Sigmoid colon (tissue), 7 donors: ENCODE data around the gene IER5. TPM values are rescaled to one million over a fixed set of nuclear protein-coding genes. Genes with fewer than 3 reads are reported as not detected.
A peak's percentile ranks its signal among the peaks of the same experiment; 100 is the strongest.

Source experiments
- DNase-seq: peaks from one replicate; pipeline ENCODE4 v3.0.0-alpha.2; 2019
- H3K27ac ChIP-seq, 4 donors: fragments of 200-600 bp; sonication (generic); one replicate each; pipeline ENCODE4 v1.5.1; 2016 to 2019; ENCODE audit warnings: mild to moderate bottlenecking in 1 of 4
- H3K27me3 ChIP-seq, 3 donors: fragments of 200-600 bp; sonication (generic); one replicate each; pipeline ENCODE4 v1.5.1; 2019; ENCODE audit warnings: mild to moderate bottlenecking in 1 of 3
- H3K36me3 ChIP-seq, 4 donors: fragments of 200-600 bp; sonication (generic); one replicate each; pipeline ENCODE4 v1.5.1; 2016 to 2019
- H3K4me1 ChIP-seq, 4 donors: fragments of 200-600 bp; sonication (generic); one replicate each; pipeline ENCODE4 v1.5.1; 2017 to 2019
- H3K4me3 ChIP-seq, 4 donors: fragments of 200-600 bp; sonication (generic); one replicate each; pipeline ENCODE4 v1.5.1; 2017 to 2019; ENCODE audit warnings: mild to moderate bottlenecking in 2 of 4, moderate library complexity in 1 of 4
- H3K9me3 ChIP-seq, 4 donors: fragments of 200-600 bp in 3 of 4; sonication (generic) in 3 of 4; one replicate each; pipeline versions ENCODE4 v1.5.1 to v1.6.1; 2013 to 2019
- CTCF ChIP-seq, 4 experiments: fragments of 450-650 bp in 3 of 4; fragments of 200-600 bp in 1 of 4; IDR thresholded peaks; one replicate each; pipeline ENCODE4 v1.5.1; 2016 to 2019; ENCODE audit warnings: antibody characterized with exemption in 4 of 4, mild to moderate bottlenecking in 3 of 4, moderate library complexity in 2 of 4
- EP300 ChIP-seq, 4 donors: sonication (generic); formaldehyde crosslinking; IDR thresholded peaks; one replicate each; pipeline ENCODE4 v1.6.1; 2017; ENCODE audit warnings: antibody characterized with exemption in 4 of 4
- POLR2A ChIP-seq, 2 donors: fragments of 450-650 bp; IDR thresholded peaks; one replicate each; pipeline ENCODE4 v1.6.1; 2016; ENCODE audit warnings: antibody characterized with exemption in 2 of 2, mild to moderate bottlenecking in 2 of 2, moderate library complexity in 2 of 2
- POLR2AphosphoS5 ChIP-seq, 4 donors: sonication (generic); formaldehyde crosslinking; IDR thresholded peaks; one replicate each; pipeline ENCODE4 v1.6.1; 2017; ENCODE audit warnings: antibody characterized with exemption in 4 of 4
- WGBS, 2 donors: extraction: QIAGEN DNeasy Blood & Tissue Kit; methylation state at CpG; one replicate each; pipeline ENCODE4 v1.1.7; 2013; 5-methylcytosine and 5-hydroxymethylcytosine counted together
- intact Hi-C: fragments of 100-400 bp; cut with DNase I; formaldehyde crosslinking; loops from one replicate; pipeline ENCODE4 v1.15.1; 2023
- polyA plus RNA-seq, 3 donors: library from polyadenylated mRNA; stranded (reverse); fragments of 200-250 nt; gene quantifications; one replicate each; pipeline ENCODE4 v1.2.3, GENCODE V29; 2013
- total RNA-seq, 4 donors: library from RNA; depleted of rRNA; stranded (reverse); fragments of >200 nt; gene quantifications; one replicate each; pipeline ENCODE4 v1.1.0, GENCODE V29; 2016
- donor health status: healthy with polysubstance abuse.
- donor health status: Bipolar disorder and iron deficiency.
- donor health status: healthy.

Gene IER5
- total and polyA plus RNA-seq, 7 donors, result 7.7 to 11.7 (median 9.6) TPM

GRCh38 chr1:181079920-181080319, 8.6 kb upstream of the IER5 start:
- WGBS, 2 donors, result 47 to 82% methylated on average over 4 of the region's 4 CpGs
- intact Hi-C loops, result no loop called here
- H3K4me1 ChIP-seq, result peaks cover 0 to 32% (median 12%) of the 10 kb centered on the region in 4 donors

GRCh38 chr1:181080556-181080955, 7.9 kb upstream of the IER5 start:
- H3K27ac ChIP-seq, result no peak overlapping the region
- H3K9me3 ChIP-seq, result no peaks in the 10 kb centered on the region
- WGBS, 2 donors, result 83 to 92% methylated on average over 4 of the region's 4 CpGs
- TF ChIP-seq POLR2A (IDR thresholded peaks at IDR 0.05) (no peak), CTCF (IDR thresholded peaks at IDR 0.05) (no peak), POLR2AphosphoS5 (IDR thresholded peaks at IDR 0.05) (no peak), EP300 (IDR thresholded peaks at IDR 0.05) (no peak)
- no peak for DNase-seq
- H3K4me1 ChIP-seq, result peaks cover 0 to 27% (median 12%) of the 10 kb centered on the region in 4 donors
- no peaks in the 10 kb centered on the region for H3K27me3 ChIP-seq
- intact Hi-C loops, result no loop called here
- H3K4me3 ChIP-seq, result no peak overlapping the region
- no peaks in the 10 kb centered on the region for H3K36me3 ChIP-seq

More at GRCh38 chr1:181079920-181080319, 8.6 kb upstream of the IER5 start:
- TF ChIP-seq POLR2AphosphoS5 (IDR thresholded peaks at IDR 0.05), result no peak
- no peak for TF ChIP-seq EP300 (IDR thresholded peaks at IDR 0.05)
- TF ChIP-seq CTCF (IDR thresholded peaks at IDR 0.05), result no peak
- TF ChIP-seq POLR2A (IDR thresholded peaks at IDR 0.05), result no peak
- no peaks in the 10 kb centered on the region for H3K9me3 ChIP-seq
- H3K27ac ChIP-seq, result no peak overlapping the region
- DNase-seq, result no peak
- no peak overlapping the region for H3K4me3 ChIP-seq
- H3K36me3 ChIP-seq, result no peaks in the 10 kb centered on the region
- H3K27me3 ChIP-seq, result no peaks in the 10 kb centered on the region

- Histone ChIP-seq H3K36me3 (no peaks in the 10 kb centered on the region), H3K4me3 (no peak overlapping the region), H3K27ac (no peak overlapping the region), H3K27me3 (no peaks in the 10 kb centered on the region), H3K9me3 (no peaks in the 10 kb centered on the region), H3K4me1 (peaks cover 0 to 21% (median 12%) of the 10 kb centered on the region in 4 donors)
- no peak for DNase-seq
- 61 to 68% methylated on average over 3 of the region's 3 CpGs for WGBS, 2 donors
- TF ChIP-seq CTCF (IDR thresholded peaks at IDR 0.05) (no peak), POLR2AphosphoS5 (IDR thresholded peaks at IDR 0.05) (no peak), POLR2A (IDR thresholded peaks at IDR 0.05) (no peak), EP300 (IDR thresholded peaks at IDR 0.05) (no peak)
- intact Hi-C loops, result no loop called here
Observed at GRCh38 chr1:181081395-181081794, 7.1 kb upstream of the IER5 start.

- intact Hi-C loops, result no loop called here
- no peaks in the 10 kb centered on the region for H3K36me3 ChIP-seq
- peaks cover 0 to 8% (median 5%) of the 10 kb centered on the region in 4 donors for H3K4me1 ChIP-seq
- 18 to 33% methylated on average over 6 of the region's 6 CpGs for WGBS, 2 donors
- TF ChIP-seq CTCF (IDR thresholded peaks at IDR 0.05) (peak; percentile 5 to 43 (median 35)), POLR2AphosphoS5 (IDR thresholded peaks at IDR 0.05) (no peak)
- H3K4me3 ChIP-seq, result no peak overlapping the region
- DNase-seq, result peak; percentile 67
- no peak overlapping the region for H3K27ac ChIP-seq
- no peaks in the 10 kb centered on the region for H3K9me3 ChIP-seq
- no peaks in the 10 kb centered on the region for H3K27me3 ChIP-seq
Observed at GRCh38 chr1:181083842-181084605, 4.5 kb upstream of the IER5 start.

- Histone ChIP-seq H3K9me3 (no peaks in the 10 kb centered on the region), H3K4me3 (no peak overlapping the region), H3K36me3 (no peaks in the 10 kb centered on the region), H3K27me3 (no peaks in the 10 kb centered on the region), H3K4me1 (peaks cover 0 to 8% (median 5%) of the 10 kb centered on the region in 4 donors), H3K27ac (no peak overlapping the region)
- intact Hi-C loops, result no loop called here
- 16 to 41% methylated on average over 4 of the region's 4 CpGs for WGBS, 2 donors
- TF ChIP-seq EP300 (IDR thresholded peaks at IDR 0.05) (no peak), POLR2AphosphoS5 (IDR thresholded peaks at IDR 0.05) (no peak), CTCF (IDR thresholded peaks at IDR 0.05) (no peak), POLR2A (IDR thresholded peaks at IDR 0.05) (no peak)
- no peak for DNase-seq
Observed at GRCh38 chr1:181084606-181084969, 3.9 kb upstream of the IER5 start.
